ENCODE results near the gene HELZ2.
A peak's percentile ranks its signal among the peaks of the same experiment; 100 is the strongest.
"Not testable (repeated sequence)": the region's sequence is repeated elsewhere in the genome, so short reads cannot be mapped to it uniquely, and the experiment has no call there.

Gene HELZ2

DNA sequence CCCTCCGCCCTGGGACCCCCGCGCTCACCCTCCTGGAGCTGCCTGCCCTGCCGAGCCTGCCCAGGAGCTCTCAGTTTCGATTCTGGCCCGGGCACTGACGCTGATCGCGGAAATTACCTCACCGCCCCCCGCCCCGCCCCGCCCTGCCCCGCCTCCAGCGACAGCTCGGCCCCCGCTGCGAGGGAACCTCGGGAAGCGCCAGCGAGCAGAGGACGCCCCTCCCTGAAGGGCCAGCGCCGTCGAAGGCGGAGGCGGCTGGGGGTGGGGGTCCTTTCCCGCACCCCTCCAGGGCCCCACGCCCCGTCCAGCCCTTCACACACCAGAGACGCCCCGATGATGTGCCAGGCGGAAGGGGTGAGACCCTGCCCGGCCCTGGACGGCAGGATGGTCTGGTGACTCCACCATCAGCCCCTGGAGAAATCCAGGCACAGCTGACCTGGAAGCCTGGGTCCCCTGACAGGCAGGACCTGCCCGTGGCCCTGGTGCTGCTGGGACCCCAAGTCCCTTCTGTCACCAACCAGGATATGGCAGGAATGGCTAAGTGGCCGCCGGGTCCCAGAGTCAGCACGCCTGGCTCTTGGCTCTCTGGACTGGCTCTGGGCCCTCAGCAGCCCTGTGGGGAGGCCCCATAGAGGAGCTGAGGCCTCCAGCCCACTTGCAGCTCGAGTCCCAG, at the start of gene HELZ2:
Gene HELZ2 (minus strand): TSS at position 84 of the 673 bp plus-strand sequence. CDS start 1,854 bp downstream, outside the sequence.
- peak; percentile 35 to 70 for DNase-seq

- DNase-seq: no peak
Observed at GRCh38 chr20:63622732-63623131, 48.7 kb upstream of the HELZ2 start.

DNA sequence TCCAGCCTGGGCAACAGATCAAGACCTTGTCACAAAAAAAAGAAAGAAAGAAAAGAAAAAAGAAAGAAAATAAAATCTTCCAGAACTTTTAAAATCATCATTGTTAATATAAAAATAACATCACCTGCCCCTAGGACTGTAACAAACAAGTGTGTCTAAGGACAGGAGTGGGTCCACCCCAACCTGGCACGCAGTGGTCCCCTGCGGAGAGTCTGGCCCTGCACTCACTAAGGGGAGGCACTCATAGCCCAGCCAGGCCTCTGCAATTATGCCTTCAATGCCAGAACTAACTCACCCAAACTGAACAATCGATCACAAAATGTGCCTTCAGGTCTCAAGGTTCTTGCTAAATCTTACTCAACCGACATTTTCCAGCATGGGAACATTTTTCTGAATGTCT, 48.1 kb upstream of the HELZ2 start:
- no peak for DNase-seq

GRCh38 chr20:63620991-63621390, 47.0 kb upstream of the HELZ2 start:
- no peak for DNase-seq

DNA sequence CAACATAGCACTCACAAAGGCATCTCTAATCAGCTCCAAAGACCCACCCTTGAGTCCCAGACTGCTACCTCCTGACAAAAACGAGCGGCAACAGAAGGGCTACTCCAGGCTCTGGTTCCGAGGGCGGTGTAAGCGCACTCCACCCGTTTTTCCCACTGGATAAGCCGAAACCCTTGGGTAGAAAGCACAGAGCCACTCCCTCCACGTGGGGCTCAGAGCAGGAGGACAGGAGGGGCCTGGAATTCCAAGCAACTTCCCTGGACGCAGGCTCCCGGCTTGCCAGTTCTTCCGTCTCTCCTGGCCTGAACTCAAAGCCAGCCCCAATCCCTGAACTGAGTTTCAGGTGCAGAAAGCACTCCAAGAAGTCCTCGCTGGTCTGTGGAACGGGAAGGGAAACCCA, 45.5 kb upstream of the HELZ2 start:
- no peak for DNase-seq

GRCh38 chr20:63619086-63619485, 45.0 kb upstream of the HELZ2 start:
- DNase-seq: no peak

GRCh38 chr20:63618291-63618980, 44.4 kb upstream of the HELZ2 start:
- no peak for DNase-seq

DNA sequence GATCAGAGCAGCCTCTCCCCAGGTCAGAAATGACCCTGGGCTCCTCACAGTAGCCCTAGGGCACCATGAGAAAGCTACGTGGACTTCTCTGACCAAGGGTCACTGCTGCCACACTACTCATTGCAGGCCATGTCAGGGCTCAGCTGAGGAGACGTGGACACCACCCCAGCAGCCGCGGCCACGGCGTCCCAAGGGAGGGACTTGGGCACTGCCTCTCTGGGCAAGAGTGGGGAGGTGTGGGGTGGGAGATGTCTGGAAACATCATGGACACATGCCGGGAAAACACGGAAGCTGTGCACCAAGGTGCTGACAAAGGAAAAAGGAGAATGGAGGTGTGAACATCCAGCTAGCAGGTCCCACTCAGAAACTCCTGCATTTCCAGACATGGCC, 43.8 kb upstream of the HELZ2 start:
- no peak for DNase-seq

DNA sequence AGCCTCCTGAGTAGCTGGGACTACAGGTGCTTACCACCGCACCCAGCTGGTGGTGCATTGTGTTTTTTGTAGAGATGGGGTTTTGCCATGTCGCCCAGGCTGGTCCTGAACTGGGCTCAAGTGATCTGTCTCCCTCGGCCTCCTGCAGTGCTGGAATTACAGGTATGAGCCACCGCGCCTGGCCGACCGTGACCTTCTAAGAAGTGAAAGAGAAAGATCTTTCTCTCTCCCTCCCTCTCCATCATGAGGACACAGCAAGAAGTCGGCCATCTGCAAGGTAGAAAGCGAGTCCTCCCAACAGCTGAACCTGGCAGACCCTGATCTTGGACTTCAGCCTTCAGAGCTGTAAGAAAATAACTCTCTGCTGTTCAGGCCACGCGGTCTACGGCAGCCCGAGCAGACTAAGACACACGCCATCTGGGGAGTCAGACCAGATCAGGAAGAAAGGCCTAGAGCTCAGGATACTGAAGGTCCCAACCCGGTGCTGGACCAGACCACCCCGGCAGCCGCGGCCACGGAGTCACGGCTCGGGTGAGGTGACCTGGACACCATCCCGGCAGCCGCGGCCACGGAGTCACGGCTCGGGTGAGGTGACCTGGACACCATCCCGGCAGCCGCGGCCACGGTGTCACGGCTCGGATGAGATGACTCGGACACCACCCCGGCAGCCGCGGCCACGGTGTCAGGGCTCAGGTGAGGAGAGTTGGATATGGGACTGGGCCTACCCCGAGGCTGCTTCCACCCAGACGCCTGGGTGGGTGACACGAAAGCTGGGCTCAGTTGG, 43.2 kb upstream of the HELZ2 start:
- no peak for DNase-seq

GRCh38 chr20:63613863-63614594, 40.0 kb upstream of the HELZ2 start:
- DNase-seq: not testable (repeated sequence)

- peak in 1 of 2 donors; percentile 44 for DNase-seq
Observed at GRCh38 chr20:63612276-63612931, 38.4 kb upstream of the HELZ2 start.

- no peak for DNase-seq
Observed at GRCh38 chr20:63611646-63612045, 37.6 kb upstream of the HELZ2 start.

- DNase-seq: no peak
Observed at GRCh38 chr20:63610581-63611435, 36.8 kb upstream of the HELZ2 start.

GRCh38 chr20:63606686-63607085, 32.6 kb upstream of the HELZ2 start:
- no peak for DNase-seq

DNA sequence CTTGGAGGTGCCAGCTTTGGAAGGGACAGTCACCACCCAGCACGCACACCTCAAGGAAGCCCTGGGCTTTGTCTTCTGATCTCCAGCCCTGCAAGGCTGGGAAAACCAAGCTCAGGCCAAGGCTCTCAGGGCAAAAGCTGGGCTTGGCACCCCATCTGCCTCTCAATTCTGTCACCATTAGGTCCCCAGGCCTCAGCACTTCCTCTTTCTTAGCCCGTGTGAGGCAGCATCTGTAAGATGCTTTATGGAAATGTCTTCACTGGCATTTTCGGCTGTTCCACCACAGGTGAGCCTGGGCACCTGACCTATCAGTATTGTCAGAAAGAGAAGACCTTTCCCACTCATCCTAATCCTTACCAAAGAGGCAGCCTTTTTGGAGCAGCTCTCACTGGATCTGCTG, 28.3 kb upstream of the HELZ2 start:
- no peak for DNase-seq

- DNase-seq: not testable (repeated sequence)
Observed at GRCh38 chr20:63601679-63602078, 27.6 kb upstream of the HELZ2 start.

GRCh38 chr20:63599396-63600050, 25.5 kb upstream of the HELZ2 start:
- DNase-seq: no peak

GRCh38 chr20:63598479-63599395, 24.7 kb upstream of the HELZ2 start:
- DNase-seq: no peak

- DNase-seq: no peak
Observed at GRCh38 chr20:63597651-63598478, 23.8 kb upstream of the HELZ2 start.

All from bone marrow (tissue), 2 donors.